DMS53 (cell line): ENCODE measurements around the gene ATG10.
A peak's percentile ranks its signal among the peaks of the same experiment; 100 is the strongest.
"Not testable (repeated sequence)": the region's sequence is repeated elsewhere in the genome, so short reads cannot be mapped to it uniquely, and the experiment has no call there.

ENCODE experiments used
- DNase-seq: peaks from one replicate; lab custom pipeline; 2025; lab: John Stamatoyannopoulos, UW

Gene ATG10

GRCh38 chr5:81983148-81983547 lies 11.3 kb downstream of the ATG10 start:
- not testable (repeated sequence) for DNase-seq

- DNase-seq, result not testable (repeated sequence)
These were observed 11.7 kb downstream of the ATG10 start for GRCh38 chr5:81983563-81983962.

- DNase-seq, result no peak
These were observed 14.3 kb downstream of the ATG10 start for GRCh38 chr5:81986126-81986525.

GRCh38 chr5:81989204-81989603 lies 17.4 kb downstream of the ATG10 start:
- no peak for DNase-seq

DNA sequence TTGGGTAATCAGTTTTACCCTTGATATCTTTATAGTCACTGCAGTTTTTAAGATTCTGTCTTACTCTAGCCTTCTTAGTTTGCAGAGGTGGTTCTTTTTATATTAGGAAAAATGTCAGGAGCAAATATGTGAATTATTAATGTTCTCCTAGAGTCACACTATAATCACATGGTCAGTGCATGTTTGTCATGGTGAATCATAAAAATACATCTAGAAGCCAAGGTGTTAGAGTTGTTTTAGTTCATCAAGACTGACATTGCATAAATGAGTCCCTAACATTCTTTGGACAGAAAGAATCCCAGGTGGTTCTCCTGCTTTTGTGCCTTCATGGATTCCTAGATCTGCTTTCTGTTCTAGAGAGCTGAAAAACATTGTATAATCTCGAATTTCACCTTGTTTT lies 22.9 kb downstream of the ATG10 start:
- DNase-seq, result no peak

DNA sequence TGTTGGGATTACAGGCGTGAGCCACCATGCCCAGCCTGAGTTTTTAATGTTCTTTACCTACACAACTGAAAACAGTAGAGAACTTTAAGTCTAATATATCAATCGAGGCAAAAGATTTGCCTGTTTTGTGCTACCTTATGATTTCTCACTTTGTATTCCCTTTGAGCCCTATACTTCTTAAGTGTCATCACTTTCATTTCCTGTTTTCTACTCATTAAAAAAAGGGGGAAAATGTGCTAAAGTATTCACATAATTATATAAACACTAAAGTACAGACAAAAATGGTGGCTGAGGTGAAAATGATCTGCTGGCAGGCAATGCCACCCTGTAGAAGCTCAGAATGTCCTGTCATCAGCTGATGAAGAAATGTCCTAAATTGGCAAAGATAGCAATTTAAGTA lies 23.6 kb downstream of the ATG10 start:
- DNase-seq, result no peak

DNA sequence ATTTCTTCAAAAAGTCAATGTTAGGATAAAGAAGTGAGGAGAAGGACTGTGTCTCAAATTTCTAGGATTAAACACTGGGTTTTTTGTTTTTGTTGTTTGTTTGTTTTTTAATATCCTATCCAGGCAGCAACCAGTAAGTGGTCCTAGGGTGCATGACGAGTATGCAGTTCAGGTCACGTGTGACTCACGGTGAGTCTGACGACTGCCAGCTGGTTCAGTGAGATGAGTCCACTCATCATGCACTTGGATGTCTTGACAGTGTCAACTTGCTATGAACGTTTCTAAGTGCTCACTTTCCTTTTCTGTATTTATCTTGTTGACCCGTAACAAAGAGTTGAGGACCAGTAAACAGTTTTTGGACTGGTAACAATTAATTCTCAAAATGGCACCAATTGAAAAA lies 32.7 kb downstream of the ATG10 start:
- DNase-seq, result peak; percentile 81

GRCh38 chr5:82009869-82010268 lies 38.0 kb downstream of the ATG10 start:
- DNase-seq, result not testable (repeated sequence)

DNA sequence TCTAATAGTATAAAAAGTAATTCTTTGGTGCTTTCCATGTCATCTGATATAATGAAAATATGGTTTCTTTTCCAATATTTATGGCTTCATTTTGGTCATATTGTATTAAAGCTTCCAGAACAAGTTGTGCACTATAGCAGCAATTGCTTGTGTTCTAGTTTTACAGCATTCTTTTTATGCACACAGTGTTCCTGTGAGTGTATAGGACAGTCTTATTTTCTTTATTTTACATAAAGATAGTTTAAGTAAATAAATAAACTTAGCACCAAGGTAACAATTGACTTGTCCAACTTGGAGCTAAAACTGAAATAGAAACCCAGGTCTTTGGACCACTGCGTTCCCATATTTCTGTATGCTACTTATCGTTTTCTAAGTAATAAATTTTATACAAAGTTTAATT lies 38.9 kb downstream of the ATG10 start:
- no peak for DNase-seq

DNA sequence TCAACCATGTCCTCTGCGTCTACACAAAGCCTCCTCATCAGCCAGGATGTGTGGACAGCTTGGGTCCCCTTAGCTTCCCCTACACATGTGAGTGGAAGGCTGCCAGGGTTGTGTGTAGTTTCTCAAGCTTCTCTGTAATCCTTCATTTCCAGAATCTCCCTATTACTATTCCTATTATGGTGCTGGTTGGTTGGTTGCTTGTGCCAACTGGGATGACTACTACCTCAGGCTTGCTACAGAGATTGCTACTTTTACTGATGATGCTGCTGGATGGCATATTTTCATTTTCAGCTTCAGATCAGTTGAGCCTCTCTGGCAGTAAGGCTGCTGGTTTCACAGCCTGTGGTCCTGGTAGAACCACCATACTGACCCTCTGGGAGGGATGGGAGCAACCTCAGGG lies 39.9 kb downstream of the ATG10 start:
- no peak for DNase-seq

DNA sequence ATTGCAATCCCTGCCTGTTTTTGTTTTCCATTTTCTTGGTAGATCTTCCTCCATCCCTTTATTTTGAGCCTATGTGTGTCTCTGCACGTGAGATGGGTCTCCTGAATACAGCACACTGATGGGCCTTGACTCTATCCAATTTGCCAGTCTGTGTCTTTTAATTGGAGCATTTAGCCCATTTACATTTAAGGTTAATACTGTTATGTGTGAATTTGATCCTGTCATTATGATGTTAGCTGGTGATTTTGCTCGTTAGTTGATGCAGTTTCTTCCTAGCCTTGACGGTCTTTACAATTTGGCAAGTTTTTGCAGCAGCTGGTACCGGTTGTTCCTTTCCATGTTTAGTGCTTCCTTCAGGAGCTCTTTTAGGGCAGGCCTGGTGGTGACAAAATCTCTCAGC lies 42.8 kb downstream of the ATG10 start:
- not testable (repeated sequence) for DNase-seq

DNA sequence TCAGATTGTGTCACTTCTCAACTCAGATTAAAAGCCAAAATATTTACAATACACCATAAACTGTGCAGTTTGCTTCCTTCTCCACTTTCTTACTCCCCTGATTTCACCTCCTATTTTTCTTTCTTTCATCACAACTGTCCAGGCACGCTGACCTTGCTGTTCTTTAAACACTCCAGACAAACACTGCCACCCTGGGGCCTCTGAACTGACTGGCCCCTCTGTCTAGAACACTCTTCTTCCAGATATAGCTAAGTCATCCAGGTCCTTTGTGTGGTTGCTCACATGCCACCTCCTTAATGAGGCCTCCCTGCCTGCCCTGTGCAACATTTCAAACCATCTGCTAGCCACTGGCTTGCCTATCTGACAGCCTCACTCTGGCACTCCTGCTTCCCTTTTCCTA lies 46.6 kb downstream of the ATG10 start:
- peak; percentile 82 for DNase-seq

GRCh38 chr5:82019342-82020138 lies 47.7 kb downstream of the ATG10 start:
- DNase-seq, result peak; percentile 89

GRCh38 chr5:82022499-82022898 lies 50.7 kb downstream of the ATG10 start:
- DNase-seq, result no peak

- no peak for DNase-seq
These were observed 51.8 kb downstream of the ATG10 start for GRCh38 chr5:82023644-82024043.

DNA sequence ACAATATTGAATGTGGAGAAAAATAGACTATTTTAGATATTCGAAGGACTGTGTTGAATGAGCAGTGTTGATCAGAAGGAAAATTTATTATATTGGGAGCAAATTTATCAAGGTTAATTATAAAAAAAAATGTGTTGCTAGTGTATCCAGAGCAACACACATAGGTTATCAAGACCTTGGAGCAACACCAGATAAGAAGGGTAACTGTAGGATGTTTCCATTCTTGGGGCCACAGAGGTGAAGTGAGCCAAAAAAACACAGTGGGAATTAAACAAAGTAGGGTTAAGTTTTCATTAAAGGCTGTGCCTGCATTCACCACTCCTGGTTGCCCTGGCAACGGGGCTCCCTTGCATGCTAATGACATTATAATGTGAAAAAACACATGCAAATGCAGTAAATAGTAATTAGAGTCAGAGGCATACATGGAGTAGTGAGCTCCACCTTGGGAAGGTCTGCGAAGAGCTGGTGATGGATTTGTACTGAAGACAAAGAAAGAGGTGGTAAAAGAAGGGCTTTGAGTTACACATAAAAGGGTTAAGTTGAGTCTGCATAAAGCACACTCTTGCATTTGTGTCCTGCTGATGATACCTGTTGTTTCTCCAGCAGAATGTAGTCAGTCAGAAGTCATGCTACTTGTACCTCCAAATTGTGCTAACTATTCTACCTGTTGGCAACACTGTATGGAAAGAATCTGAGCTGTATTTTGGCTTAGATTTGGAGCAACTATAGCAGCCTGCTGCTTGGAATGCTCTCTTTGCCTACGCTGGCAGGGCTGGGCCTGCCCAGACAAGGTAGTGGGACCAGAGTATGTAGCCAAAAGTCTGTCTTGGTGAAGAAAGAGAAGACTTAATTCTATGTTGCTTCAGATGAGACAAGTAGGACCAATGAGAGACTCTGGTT lies 59.6 kb downstream of the ATG10 start:
- DNase-seq, result no peak

- DNase-seq, result not testable (repeated sequence)
These were observed 71.1 kb downstream of the ATG10 start for GRCh38 chr5:82042894-82043293.

DNA sequence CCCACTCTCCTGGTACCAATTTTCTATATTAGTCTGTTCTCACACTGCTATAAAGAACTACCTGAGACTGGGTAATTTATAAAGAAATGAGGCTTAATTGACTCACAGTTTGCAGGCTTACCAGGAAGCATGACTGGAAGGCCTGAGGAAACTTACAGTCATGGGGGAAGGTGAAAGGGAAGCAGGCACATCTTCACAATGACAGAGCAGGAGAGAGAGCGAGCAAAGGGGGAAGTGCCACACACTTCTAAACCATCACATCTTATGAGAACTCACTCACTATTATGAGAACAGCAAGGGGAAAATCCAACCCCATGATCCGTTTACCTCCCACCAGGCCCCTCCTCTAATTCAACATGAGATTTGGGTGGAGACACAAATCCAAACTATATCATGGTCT lies 72.2 kb downstream of the ATG10 start:
- no peak for DNase-seq

DNA sequence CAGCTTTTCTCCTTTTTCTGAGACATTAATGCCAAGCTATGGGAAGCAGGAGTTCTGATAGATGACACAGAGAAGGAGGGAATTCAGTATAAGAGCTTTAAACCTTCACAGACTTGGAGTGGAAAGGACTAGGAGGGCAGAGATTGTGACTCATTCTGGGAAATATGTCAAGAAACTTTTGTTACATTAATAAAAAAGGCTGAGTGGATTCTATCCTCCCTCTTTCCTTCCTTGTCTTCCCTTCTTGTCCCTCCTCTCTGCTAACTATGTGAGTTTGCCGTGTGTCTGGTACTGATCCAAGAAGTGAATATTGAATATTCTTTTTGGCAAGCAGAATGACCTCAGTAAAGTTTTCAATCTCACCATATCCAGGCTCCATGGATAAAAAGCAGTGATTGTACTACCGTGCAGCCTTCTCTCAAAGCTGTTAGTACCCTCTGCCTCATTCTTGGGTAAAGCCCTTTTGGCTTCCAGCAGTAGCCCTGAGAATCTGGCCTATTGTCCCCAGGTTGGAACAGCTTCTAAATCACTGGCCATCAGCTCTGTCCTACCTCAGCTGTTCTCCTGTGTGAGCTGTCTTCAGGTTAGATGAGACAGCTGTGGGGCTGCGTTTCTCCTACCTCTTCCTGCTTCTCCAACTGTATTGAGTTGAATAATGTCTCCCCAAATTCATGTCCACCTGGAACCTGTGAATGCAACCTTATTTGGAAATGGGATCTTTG lies 73.9 kb downstream of the ATG10 start:
- no peak for DNase-seq

DNA sequence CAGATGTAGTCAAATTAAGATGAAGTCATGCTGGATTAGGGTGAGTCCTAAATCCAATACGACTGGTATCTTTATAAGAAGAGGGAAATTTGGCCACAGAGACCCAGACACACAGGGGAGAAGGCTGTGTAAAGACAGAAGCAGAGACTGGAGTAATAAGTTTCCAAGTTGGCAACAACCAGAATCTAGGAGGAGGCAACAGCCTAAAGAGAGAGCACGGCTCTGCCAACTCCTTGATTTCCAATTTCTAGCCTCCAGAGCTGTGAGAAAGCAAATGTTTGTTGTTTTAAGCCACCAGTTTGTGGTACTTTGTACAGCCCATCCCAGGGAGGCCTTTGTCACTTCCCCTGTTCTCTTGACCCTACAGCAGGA lies 74.4 kb downstream of the ATG10 start:
- no peak for DNase-seq

GRCh38 chr5:82050955-82051354 lies 79.1 kb downstream of the ATG10 start:
- no peak for DNase-seq

DNA sequence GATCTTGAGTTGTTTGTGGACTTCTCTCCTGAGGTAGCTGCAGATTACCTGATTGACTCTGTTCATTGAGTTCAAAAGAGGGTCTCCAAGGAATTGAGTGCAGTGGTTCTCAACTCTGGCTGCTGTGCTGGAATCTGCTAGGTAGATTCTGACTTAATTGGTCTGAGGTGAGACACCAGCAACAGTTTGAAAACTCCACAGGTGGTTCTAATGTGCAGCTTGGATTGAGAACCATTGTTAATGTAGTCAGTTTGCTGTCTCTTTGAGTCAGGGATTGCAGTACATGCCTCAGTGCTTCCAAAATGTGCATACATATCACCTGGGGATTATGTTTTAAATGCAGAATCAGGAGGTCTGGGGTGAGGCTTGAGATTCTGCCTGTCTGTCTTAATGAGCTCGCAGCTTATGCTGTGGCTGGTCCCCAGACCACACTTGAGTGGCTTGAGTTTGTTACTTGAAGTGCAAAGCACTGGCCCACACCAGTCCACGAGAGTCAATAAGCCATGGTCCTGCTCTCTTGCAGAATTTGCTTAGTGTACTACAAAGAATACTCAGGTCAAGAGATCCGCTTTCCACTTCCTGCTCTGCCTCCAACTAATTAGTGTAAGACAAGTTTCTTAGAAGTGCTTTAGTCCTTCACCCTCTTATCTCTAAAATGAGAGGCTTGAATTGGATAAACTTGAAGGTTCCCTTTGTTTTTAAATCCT lies 82.3 kb downstream of the ATG10 start:
- DNase-seq, result no peak
